Midbrain (tissue), 1 donor: Measurements from ENCODE around the gene AADACL3.
"Not testable (repeated sequence)": the region's sequence is repeated elsewhere in the genome, so short reads cannot be mapped to it uniquely, and the experiment has no call there.

Experiments
- DNase-seq: peaks from one replicate; lab custom pipeline; 2025; lab: John Stamatoyannopoulos, UW

The AADACL3 gene

GRCh38 chr1:12715896-12716437, at the start of gene AADACL3:
Gene AADACL3, plus strand, starts transcription at chr1:12716110. Its CDS starts 67 bp downstream, at chr1:12716177.
- no peak for DNase-seq

GRCh38 chr1:12666141-12666735, 49.7 kb upstream of the AADACL3 start:
- no peak for DNase-seq

- DNase-seq, result no peak
Measured at GRCh38 chr1:12669529-12670068, 46.3 kb upstream of the AADACL3 start.

GRCh38 chr1:12674358-12674757, 41.6 kb upstream of the AADACL3 start:
- DNase-seq, result no peak

- DNase-seq, result not testable (repeated sequence)
Measured at GRCh38 chr1:12676122-12676521, 39.8 kb upstream of the AADACL3 start.

GRCh38 chr1:12677565-12677964, 38.3 kb upstream of the AADACL3 start:
- peak; percentile 28 for DNase-seq

GRCh38 chr1:12678350-12678749, 37.6 kb upstream of the AADACL3 start:
- no peak for DNase-seq

GRCh38 chr1:12678820-12679219, 37.1 kb upstream of the AADACL3 start:
- no peak for DNase-seq

GRCh38 chr1:12690156-12690555, 25.8 kb upstream of the AADACL3 start:
- no peak for DNase-seq

- no peak for DNase-seq
Measured at GRCh38 chr1:12692967-12693782, 22.7 kb upstream of the AADACL3 start.

- no peak for DNase-seq
Measured at GRCh38 chr1:12696658-12697057, 19.3 kb upstream of the AADACL3 start.

GRCh38 chr1:12697397-12697796, 18.5 kb upstream of the AADACL3 start:
- DNase-seq, result no peak

- no peak for DNase-seq
Measured at GRCh38 chr1:12703821-12704451, 12.0 kb upstream of the AADACL3 start.

- no peak for DNase-seq
Measured at GRCh38 chr1:12706061-12706460, 9.8 kb upstream of the AADACL3 start.

- DNase-seq, result no peak
Measured at GRCh38 chr1:12708396-12709090, 7.4 kb upstream of the AADACL3 start.

GRCh38 chr1:12709091-12709491, 6.8 kb upstream of the AADACL3 start:
- no peak for DNase-seq

GRCh38 chr1:12709696-12710095, 6.2 kb upstream of the AADACL3 start:
- DNase-seq, result no peak

GRCh38 chr1:12711536-12711935, 4.4 kb upstream of the AADACL3 start:
- no peak for DNase-seq

- no peak for DNase-seq
Measured at GRCh38 chr1:12712076-12712475, 3.8 kb upstream of the AADACL3 start.

- DNase-seq, result no peak
Measured at GRCh38 chr1:12712929-12713328, 3.0 kb upstream of the AADACL3 start.

- not testable (repeated sequence) for DNase-seq
Measured at GRCh38 chr1:12713651-12714050, 2.3 kb upstream of the AADACL3 start.
